Measurements from ENCODE around the gene S100A4. TPM values are rescaled to one million over a fixed set of nuclear protein-coding genes. Genes with fewer than 3 reads are reported as not detected.
A peak's percentile ranks its signal among the peaks of the same experiment; 100 is the strongest.
"Not testable (repeated sequence)": the region's sequence is repeated elsewhere in the genome, so short reads cannot be mapped to it uniquely, and the experiment has no call there.

Gene S100A4
- total RNA-seq: 10 to 100 TPM; 36.1 to 79.4 TPM
- long read RNA-seq, transcript S100A4-204 (3 exons, 600 nt): major isoform, 5 of 7 reads
- long read RNA-seq, partial matches to known transcripts: 0 of 7 reads
- long read RNA-seq, other reads (novel, unspliced or antisense): 0 of 7 reads

GRCh38 chr1:153545067-153546055, at the start of gene S100A4:
Gene S100A4, minus strand, starts transcription at chr1:153545806. Its CDS starts 1,012 bp downstream, at chr1:153544794.
- ATAC-seq (peak; percentile 95), DNase-seq (peak; percentile 95 to 97)
- intact Hi-C loops (cut with DNase I, micrococcal nuclease): no loop called here

- intact Hi-C loops (cut with DNase I, micrococcal nuclease): no loop called here
- DNase-seq (no peak), ATAC-seq (no peak)
These were observed 47.1 kb upstream of the S100A4 start for GRCh38 chr1:153592748-153593147.

GRCh38 chr1:153588482-153588881, 42.9 kb upstream of the S100A4 start:
- no peak for DNase-seq
- intact Hi-C loops (cut with DNase I, micrococcal nuclease): no loop called here
- ATAC-seq: no peak

- intact Hi-C loops (cut with DNase I, micrococcal nuclease); DNase-seq; ATAC-seq: not testable (repeated sequence)
These were observed 42.4 kb upstream of the S100A4 start for GRCh38 chr1:153588033-153588432.

- intact Hi-C loops (cut with DNase I, micrococcal nuclease): no loop called here
- DNase-seq (no peak), ATAC-seq (no peak)
These were observed 41.7 kb upstream of the S100A4 start for GRCh38 chr1:153587314-153587713.

GRCh38 chr1:153586347-153586746, 40.7 kb upstream of the S100A4 start:
- intact Hi-C loops (cut with DNase I, micrococcal nuclease): no loop called here
- ATAC-seq (no peak), DNase-seq (no peak)

GRCh38 chr1:153585006-153585405, 39.4 kb upstream of the S100A4 start:
- intact Hi-C loops (cut with DNase I, micrococcal nuclease): no loop called here
- ATAC-seq: no peak
- no peak for DNase-seq

GRCh38 chr1:153583976-153584375, 38.4 kb upstream of the S100A4 start:
- no peak for DNase-seq
- intact Hi-C loops (cut with DNase I, micrococcal nuclease): no loop called here
- ATAC-seq: no peak

- intact Hi-C loops (cut with DNase I, micrococcal nuclease); ATAC-seq; DNase-seq: not testable (repeated sequence)
These were observed 37.9 kb upstream of the S100A4 start for GRCh38 chr1:153583514-153583913.

GRCh38 chr1:153582836-153583235, 37.2 kb upstream of the S100A4 start:
- ATAC-seq; DNase-seq; intact Hi-C loops (cut with DNase I, micrococcal nuclease): not testable (repeated sequence)

GRCh38 chr1:153578936-153579335, 33.3 kb upstream of the S100A4 start:
- ATAC-seq (no peak), DNase-seq (no peak)
- intact Hi-C loops (cut with DNase I, micrococcal nuclease): no loop called here

GRCh38 chr1:153578490-153578889, 32.9 kb upstream of the S100A4 start:
- ATAC-seq (no peak), DNase-seq (no peak)
- intact Hi-C loops (cut with DNase I, micrococcal nuclease): no loop called here

GRCh38 chr1:153577624-153578051, 32.0 kb upstream of the S100A4 start:
- intact Hi-C loops (cut with DNase I, micrococcal nuclease): no loop called here
- ATAC-seq: peak; percentile 81
- peak; percentile 49 to 73 for DNase-seq

- ATAC-seq (peak; percentile 2), DNase-seq (no peak)
- intact Hi-C loops (cut with DNase I, micrococcal nuclease): no loop called here
These were observed 31.5 kb upstream of the S100A4 start for GRCh38 chr1:153577138-153577537.

GRCh38 chr1:153575497-153575896, 29.9 kb upstream of the S100A4 start:
- ATAC-seq; DNase-seq; intact Hi-C loops (cut with DNase I, micrococcal nuclease): not testable (repeated sequence)

- intact Hi-C loops (cut with DNase I, micrococcal nuclease); DNase-seq; ATAC-seq: not testable (repeated sequence)
These were observed 29.5 kb upstream of the S100A4 start for GRCh38 chr1:153575081-153575491.

- intact Hi-C loops (cut with DNase I, micrococcal nuclease): no loop called here
- DNase-seq: no peak
- ATAC-seq: no peak
These were observed 27.7 kb upstream of the S100A4 start for GRCh38 chr1:153573351-153573750.

GRCh38 chr1:153572569-153573015, 27.0 kb upstream of the S100A4 start:
- DNase-seq (peak; percentile 89 to 90), ATAC-seq (peak; percentile 79)
- intact Hi-C loops (cut with DNase I, micrococcal nuclease): no loop called here

- no peak for DNase-seq
- no peak for ATAC-seq
- intact Hi-C loops (cut with DNase I, micrococcal nuclease): no loop called here
These were observed 26.1 kb upstream of the S100A4 start for GRCh38 chr1:153571706-153572105.

GRCh38 chr1:153570874-153571273, 25.3 kb upstream of the S100A4 start:
- ATAC-seq (no peak), DNase-seq (no peak)
- intact Hi-C loops (cut with DNase I, micrococcal nuclease): no loop called here
